ENCODE results near the gene AGO3.

GRCh38 chr1:36115200-36115669 lies 184.3 kb downstream of the AGO3 start:
- TF ChIP-seq CTCF (IDR thresholded peaks at IDR 0.05), result no peak
- no peak for TF ChIP-seq POLR2AphosphoS5 (IDR thresholded peaks at IDR 0.05; ENCODE audit: low read depth, low read length)
- TF ChIP-seq SIN3A (IDR thresholded peaks at IDR 0.05; ENCODE audit: borderline replicate concordance, insufficient read depth, low read depth, low read length), result no peak
- no peak for TF ChIP-seq TCF7L2 (IDR thresholded peaks at IDR 0.05; ENCODE audit: low read depth, low read length)
- TF ChIP-seq REST (IDR thresholded peaks at IDR 0.05; ENCODE audit: insufficient read depth in 1 of 2, low read depth in 2 of 2, low read length in 1 of 2), result no peak

Data from Panc1 (cell line).